NCI-H1436 treated with DMSO at 0.1 percent for 48 hours (cell line): Measurements from ENCODE around the gene KRTAP4-9.
"Not testable (repeated sequence)": the region's sequence is repeated elsewhere in the genome, so short reads cannot be mapped to it uniquely, and the experiment has no call there.

Experiments used
- DNase-seq: peaks from one replicate; lab custom pipeline; 2025; lab: John Stamatoyannopoulos, UW

Gene KRTAP4-9

DNA sequence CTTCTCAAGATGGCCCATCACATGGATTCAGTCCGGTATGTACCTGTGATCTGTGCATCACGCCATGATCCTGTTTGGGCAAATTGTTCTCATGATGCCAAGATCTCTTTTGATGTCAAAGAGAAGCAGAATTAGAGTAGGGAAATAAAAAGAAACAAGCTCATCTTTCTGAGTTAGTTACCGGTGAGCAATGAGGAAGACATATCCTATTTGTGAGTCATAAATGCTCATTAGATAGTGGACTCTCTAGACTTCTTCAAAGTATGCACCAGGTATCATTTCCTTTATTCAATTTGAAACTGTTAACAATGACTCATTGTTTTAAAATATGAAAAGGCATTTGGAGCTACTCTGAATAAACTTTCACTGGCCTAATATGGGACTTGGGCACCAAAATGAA, 26.8 kb downstream of the KRTAP4-9 start:
- no peak for DNase-seq

DNA sequence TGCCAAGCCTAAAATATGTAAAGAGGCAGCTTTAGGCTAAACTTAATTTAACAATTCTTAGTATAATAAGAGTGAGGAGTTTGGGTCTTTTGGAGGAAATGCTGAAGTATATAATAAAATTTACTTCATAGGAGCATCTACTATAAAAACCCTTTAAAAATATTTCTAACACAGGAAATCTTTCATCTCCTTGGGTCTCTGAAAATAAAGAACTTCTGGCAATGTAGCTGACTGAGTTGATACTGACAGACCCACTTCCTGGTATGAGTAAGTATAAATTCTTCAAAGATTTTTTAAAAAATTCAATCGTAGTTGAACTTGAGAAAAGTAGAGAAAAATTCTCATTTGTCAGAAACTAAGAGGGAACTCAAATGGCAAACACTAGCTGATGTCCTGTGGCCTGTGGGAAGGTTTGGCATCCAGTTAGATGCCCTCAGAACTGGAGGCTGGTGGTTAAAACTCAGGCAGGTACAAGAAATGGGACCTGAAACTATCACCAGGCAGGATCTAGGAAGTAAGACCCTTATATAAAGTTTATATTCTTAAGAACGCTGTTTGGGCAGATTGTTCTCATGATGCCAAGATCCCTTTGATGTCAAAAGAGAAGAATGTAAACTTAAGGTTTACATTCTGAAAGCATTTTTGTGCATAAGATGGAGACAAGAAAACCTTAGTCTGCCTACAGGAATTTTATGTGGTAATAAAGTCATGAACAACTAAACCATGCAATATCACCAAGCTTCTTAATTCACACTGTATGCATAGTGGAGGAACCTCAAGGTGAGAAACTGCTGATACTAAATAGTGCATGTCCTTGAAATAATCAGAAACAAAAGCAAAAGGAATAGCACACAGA, 28.9 kb downstream of the KRTAP4-9 start:
- DNase-seq, result no peak

DNA sequence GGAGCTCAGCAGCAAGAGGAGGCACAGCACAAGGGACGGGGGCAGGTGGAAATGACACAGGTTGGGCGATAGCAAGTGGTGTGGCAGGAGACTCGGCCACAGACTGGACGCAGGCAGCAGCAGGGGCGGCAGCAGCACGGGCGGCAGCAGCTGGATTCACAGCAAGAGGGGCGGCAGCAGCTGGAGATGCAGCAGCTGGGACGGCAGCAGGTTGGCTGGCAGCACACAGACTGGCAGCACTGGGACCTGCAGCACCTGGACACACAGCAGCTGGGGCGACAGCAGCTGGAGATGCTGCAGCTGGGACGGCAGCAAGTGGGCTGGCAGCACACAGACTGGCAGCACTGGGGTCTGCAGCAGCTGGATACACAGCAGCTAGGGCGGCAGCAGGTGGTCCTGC, 34.7 kb downstream of the KRTAP4-9 start:
- not testable (repeated sequence) for DNase-seq

DNA sequence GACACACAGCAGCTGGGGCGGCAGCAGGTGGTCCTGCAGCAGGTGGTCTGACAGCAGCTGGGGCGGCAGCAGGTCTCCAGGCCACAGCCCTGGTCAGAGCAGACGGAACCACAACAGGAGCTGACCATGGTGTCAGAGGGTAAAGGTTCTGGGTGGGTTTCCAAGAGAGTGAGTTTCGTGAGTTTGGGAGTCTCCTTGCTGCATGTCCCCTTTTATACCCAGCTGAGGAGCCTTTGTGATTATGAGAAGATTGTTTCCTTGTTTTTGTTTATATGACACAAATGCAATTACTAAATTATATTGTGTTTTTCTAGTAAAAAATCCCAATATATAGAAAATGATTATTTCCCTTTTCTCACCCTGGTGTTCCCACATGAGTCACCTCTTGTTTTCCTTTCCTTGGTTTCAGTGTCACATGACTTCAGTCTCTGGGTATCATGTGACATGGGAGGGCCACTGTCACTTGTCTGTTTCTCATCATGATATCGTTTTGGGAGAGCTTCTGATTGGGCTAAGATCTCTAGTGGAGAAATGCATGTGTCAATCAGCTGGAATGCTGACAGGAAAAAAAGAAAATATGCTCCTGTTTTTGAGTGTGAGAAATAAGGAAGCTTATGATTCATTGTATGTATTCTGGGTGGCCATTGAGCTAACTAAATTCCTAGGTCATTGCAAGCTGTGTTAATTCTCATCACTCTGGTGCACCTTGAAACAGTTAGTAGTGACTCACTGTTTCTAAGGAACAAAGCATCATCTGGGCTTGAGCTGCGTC, 35.4 kb downstream of the KRTAP4-9 start, which contains the start of gene KRTAP4-6:
Gene KRTAP4-6 (minus strand): TSS at position 185 of the 772 bp plus-strand sequence. CDS start 57 bp downstream, at position 128.
- DNase-seq, result no peak

DNA sequence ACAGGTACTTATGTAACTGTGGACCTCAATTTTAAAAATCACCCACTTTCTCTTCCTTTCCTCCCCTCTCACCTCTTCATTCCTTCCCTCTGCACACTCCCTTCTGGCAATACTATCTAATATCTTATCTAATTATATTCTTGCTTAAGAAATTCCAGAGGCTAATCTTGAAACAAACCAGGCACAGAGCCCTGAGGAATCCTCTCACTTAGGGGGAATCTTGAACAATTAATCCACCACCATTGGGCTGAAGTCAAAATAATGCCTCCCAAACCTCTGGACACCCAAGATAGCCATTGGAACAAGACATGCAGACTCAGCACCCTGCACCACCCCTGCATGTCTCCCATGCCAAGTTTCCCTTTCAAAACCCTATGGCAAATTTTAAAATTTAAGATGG, 36.2 kb downstream of the KRTAP4-9 start:
- DNase-seq, result no peak

DNA sequence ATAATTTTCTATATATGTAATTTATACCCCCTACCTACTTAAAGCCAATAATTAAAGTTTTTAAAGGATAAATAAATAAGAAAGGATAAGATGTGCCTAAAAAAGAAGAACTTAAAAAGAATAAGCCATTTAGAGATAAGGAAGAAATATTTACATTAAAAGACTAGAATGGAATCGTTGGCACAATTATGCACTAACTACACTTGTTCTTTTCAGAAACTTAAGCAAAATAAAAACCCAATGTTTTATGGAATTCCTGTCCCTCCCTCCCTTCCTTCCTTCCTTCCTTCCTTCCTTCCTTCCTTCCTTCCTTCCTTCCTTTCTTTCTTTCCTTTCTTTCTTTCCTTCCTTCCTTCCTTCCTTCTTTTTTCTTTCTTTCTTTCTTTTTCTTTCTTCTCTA, 39.7 kb downstream of the KRTAP4-9 start:
- DNase-seq, result no peak

DNA sequence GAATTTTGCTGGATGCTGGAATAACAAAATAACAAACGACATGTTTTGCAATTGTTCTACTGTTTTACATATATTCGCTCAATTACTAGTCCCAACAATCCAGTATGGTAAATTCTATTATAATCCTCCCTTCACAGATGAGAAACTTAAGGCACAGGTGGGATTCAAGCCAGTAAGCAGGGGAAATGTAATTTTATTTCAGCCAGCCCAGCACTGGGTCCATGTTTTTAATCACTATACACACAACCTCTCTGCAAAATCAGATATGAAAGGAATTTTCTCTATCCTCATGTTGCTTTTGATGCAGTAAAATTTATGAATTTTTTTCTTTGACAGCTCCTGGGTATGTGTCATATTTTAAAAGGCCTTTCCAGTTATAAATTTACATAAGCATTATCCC, 40.1 kb downstream of the KRTAP4-9 start:
- no peak for DNase-seq

DNA sequence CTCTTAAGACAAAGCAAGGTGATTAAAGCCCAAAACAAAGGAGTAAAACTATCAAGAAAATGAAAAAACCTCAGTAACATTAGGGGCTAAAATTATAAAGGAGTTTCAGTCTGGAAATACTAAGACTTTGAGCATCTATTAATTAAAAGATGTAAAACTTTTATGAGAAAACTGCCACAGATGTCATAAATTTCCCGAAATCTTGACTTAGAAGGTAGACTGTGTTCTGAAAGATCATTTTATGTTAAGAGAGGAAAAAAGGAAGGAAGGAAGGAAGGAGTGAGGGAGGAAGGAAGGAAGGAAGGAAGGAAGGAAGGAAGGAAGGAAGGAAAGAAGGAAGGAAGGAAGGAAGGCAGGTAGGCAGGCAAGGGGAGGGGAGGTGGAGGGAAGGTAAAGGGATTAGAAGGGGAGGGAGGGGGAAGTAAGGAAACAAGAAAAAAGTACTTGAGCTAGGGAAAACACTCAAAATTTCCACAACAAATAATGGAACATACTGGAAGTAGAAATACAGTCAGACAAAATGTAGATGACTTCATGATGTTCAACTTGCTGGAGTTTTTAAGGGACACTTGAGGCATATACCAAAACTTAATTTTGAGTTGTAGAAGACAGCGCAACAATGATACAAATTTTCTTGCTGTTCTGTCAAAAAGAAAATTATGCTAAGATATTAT, 42.5 kb downstream of the KRTAP4-9 start:
- no peak for DNase-seq

DNA sequence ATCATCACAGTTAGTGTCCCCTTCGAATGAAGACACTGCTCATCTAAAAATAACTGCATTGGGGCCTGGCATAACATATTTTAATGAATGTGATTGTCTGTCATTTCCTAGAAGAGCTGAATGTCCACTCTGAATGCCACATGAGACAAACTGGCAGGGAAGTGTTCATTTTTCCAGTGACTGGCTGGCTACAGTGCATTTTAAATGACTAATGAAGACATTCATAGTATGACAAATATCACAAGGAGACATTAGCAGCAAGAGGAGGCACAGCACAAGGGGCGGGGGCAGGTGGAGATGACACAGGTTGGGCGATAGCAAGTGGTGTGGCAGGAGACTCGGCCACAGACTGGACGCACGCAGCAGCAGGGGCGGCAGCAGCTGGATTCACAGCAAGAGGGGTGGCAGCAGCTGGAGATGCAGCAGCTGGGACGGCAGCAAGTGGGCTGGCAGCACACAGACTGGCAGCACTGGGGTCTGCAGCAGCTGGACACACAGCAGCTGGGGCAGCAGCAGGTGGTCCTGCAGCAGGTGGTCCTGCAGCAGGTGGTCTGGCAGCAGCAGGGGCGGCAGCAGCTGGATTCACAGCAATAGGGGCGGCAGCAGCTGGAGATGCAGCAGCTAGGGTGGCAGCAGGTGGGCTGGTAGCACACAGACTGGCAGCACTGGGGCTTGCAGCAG, 43.9 kb downstream of the KRTAP4-9 start:
- DNase-seq, result not testable (repeated sequence)

DNA sequence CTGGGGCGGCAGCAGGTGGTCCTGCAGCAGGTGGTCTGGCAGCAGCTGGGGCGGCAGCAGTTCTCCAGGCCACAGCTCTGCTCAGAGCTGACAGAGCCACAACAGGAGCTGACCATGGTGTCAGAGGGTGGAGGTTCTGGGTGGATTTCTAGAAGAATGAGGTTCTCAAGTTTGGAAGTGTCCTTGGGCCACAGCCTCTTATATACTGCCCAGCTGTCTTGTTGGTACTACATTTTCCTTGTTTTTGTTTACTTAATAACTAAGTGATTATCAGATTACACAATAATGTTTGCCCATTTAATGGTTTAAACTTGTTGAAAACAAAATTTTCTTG, 44.4 kb downstream of the KRTAP4-9 start, which contains the start of gene KRTAP4-5:
Gene KRTAP4-5 (minus strand): TSS at position 174 of the 334 bp plus-strand sequence. CDS start 58 bp downstream, at position 116.
- DNase-seq, result no peak

DNA sequence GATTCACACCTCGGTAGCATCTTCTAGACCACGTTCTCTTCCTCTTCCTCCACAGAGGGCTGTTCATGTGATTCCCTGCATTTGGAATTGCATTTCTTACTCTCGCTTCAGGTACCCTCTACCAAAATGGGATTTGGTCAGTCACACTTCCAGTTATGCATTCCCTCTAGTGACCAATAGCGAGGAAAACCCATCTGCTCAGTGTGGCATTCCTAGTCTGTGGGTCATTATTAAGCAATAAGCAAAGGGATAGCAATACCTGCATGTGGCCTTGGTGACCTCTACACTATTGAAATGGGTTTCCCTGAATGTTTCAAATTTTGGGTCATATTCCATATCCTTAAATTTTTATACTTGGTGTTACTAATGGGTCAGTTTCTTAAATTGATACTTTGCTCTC, 44.8 kb downstream of the KRTAP4-9 start:
- no peak for DNase-seq

DNA sequence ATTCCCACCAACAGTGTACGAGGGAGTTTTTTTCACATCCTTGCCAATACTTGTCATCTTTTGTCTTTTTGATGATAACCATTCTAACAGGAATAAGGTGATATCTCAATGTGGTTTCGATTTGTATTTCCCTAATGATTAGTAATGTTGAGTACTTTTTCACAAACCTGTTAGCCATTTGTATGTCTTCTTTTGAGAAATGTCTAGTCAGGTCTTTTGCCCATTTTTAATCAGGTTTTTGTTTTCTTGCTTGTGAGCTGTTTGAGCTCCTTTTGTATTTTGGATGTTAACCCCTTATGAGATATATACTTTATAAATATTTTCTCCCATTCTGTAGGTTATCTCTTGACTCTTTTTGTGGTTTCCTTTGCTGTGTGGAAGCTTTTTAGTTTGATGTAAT, 46.3 kb downstream of the KRTAP4-9 start:
- no peak for DNase-seq

DNA sequence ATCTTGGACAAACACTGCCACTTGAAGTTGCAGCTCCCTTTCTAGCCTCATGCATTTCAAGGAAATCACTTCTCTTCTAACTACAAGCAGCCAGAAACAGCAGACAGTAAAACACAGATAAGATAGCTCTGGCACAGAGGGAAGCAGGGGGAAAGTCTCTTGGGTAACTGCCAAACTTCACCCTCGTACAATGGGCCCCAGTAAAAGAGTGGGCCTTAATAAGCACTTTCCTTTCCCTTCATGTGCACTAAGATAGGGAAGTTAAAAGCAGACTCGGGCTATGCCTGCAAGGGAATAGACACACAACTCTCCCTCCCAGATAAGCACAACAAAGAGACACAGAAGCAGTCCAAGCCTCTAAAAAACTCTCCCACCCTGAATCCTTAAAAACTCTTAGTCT, 48.7 kb downstream of the KRTAP4-9 start:
- DNase-seq, result no peak
